ENCODE measurements around the gene MPZL1.

The MPZL1 gene

DNA sequence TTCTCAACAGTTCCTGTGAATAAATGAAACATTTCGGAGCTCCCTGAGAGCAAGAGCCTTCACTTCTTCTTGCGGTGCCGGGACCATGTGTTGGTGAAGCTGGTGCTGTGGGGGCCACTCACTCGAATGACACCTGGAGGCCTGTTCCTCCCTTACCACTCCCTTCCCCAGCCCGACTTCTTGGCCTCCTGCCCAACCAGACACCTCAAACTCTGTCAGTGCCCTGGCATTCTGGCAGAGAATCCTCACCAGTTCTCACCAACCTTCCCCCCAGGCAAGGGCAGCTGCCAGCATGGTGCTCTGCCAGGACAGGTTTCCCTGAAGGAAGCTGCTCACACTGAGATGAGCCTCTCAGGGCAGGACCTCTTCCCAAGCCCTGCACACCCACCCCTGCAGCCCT lies 68.3 kb downstream of the MPZL1 start:
- TF ChIP-seq POLR2AphosphoS5 (IDR thresholded peaks at IDR 0.05; ENCODE audit: low read depth), result no peak
- no peak for TF ChIP-seq GABPA (IDR thresholded peaks at IDR 0.05; ENCODE audit: low read depth)
- TF ChIP-seq REST (IDR thresholded peaks at IDR 0.05; ENCODE audit: insufficient replicate concordance, low read depth), result no peak
- TF ChIP-seq SPI1 (IDR thresholded peaks at IDR 0.05; ENCODE audit: borderline replicate concordance, low read depth), result no peak
- no peak for TF ChIP-seq CTCF (IDR thresholded peaks at IDR 0.05; ENCODE audit: insufficient read depth, low read length)
- Histone ChIP-seq H3K27me3 (ENCODE audit: insufficient read depth, poor library complexity, severe bottlenecking) (no peaks in the 10 kb centered on the region), H3K4me3 (replicated peaks; ENCODE audit: insufficient read depth, low read length) (no peak overlapping the region), H3K27ac (replicated peaks) (no peak overlapping the region)
- DNase-seq (ENCODE audit: low read depth in 1 of 2, low spot score in 1 of 2), result no peak

DNA sequence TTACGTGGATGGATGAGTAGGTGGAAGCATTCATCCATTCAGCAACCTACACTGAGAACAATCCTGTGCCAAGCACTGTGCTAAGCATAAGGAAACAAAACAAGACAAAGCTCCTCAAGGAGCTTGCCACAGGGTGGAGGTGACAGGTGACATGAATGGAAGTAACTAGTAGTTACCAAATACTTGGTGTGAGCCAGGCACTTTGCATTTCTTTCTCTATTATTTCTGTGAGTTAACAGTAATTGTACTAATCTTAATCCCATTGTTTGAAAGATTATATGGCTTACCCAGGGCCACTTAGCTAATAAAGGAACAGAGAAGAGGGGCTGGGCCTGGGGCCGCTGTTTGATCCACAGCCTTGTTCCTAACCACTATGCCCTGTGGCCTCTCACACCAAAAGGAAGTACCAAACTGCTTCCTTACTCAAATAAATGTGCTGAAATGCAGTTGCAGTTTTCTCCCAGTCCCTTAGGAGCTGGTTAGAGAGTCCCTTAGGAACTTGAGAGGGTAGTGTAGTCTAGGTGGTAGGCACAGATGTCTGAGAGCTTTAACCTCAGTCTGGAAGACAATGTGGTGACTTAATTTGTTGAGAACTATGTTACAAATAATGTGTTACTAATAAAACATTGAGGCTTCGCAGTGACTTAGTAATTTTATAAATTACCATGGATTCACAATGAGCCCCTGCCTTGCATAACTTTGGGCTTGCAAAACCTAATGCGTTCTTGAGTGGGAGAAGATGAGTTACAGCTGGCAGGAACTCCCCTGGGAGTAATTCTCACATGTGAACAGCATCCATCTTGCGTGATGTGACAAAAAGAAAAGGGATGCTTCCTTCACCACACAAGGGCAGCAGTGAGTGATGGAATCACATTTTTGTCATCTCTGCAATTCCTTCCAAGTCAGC lies 69.8 kb downstream of the MPZL1 start:
- TF ChIP-seq REST (IDR thresholded peaks at IDR 0.05; ENCODE audit: insufficient replicate concordance, low read depth), result no peak
- TF ChIP-seq SPI1 (IDR thresholded peaks at IDR 0.05; ENCODE audit: borderline replicate concordance, low read depth), result no peak
- TF ChIP-seq POLR2AphosphoS5 (IDR thresholded peaks at IDR 0.05; ENCODE audit: low read depth), result no peak; the same call in 1 of the 2 replicates
- no peak for TF ChIP-seq CTCF (IDR thresholded peaks at IDR 0.05; ENCODE audit: insufficient read depth, low read length)
- TF ChIP-seq GABPA (IDR thresholded peaks at IDR 0.05; ENCODE audit: low read depth), result no peak

DNA sequence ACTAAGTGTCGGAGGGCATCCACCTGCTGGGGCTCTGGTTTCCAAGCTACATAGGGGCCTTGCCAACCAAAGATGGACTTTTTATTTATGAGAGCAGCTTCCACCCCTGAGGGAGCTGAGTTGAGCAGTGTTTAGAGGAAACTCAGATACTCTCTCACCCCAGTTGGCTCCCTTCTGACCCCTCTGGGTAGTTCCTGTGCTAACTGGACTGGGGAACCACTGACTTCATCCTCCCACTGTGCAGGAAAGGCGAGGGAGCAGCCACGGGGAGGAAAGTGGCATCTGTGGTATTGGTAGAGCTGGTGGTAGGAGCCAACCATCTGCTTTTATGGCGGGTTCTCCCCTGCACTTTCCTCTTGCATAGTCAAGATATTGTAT lies 70.4 kb downstream of the MPZL1 start:
- Histone ChIP-seq H3K27me3 (ENCODE audit: insufficient read depth, poor library complexity, severe bottlenecking) (no peaks in the 10 kb centered on the region), H3K4me3 (replicated peaks; ENCODE audit: insufficient read depth, low read length) (no peak overlapping the region), H3K27ac (replicated peaks) (peak overlapping the region; percentile 57; the same call in 1 of the 2 replicates)
- TF ChIP-seq SPI1 (IDR thresholded peaks at IDR 0.05; ENCODE audit: borderline replicate concordance, low read depth), result no peak
- TF ChIP-seq GABPA (IDR thresholded peaks at IDR 0.05; ENCODE audit: low read depth), result no peak
- TF ChIP-seq POLR2AphosphoS5 (IDR thresholded peaks at IDR 0.05; ENCODE audit: low read depth), result no peak
- peak in 1 of 2 experiments; percentile 25 for DNase-seq (ENCODE audit: low read depth in 1 of 2, low spot score in 1 of 2)

More for the DNA sequence above, 69.8 kb downstream of the MPZL1 start:
- peak overlapping the region; percentile 57 for H3K27ac ChIP-seq (replicated peaks)
- peak; percentile 44 to 57 for DNase-seq (ENCODE audit: low read depth in 1 of 2, low spot score in 1 of 2)
- H3K27me3 ChIP-seq (ENCODE audit: insufficient read depth, poor library complexity, severe bottlenecking), result no peaks in the 10 kb centered on the region
- H3K4me3 ChIP-seq (replicated peaks; ENCODE audit: insufficient read depth, low read length), result no peak overlapping the region

DNA sequence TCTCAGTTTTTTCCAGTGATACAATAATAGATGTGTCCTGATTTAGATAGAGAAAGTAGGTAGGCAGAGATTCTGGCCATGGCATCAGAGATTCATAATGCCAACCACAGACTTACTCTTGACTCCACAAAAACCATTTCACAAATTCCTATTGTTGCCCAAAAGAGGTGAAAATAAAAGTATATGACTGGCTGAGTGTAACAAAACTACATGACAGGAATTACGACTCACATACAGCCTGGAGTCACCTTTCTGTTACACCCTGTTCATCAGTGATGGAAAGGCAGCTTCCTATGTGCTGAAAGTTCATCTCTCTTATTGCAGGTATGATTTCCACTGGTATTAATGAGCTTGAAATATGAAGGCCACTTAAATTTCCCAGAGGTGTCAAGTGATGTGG lies 72.3 kb downstream of the MPZL1 start:
- no peak overlapping the region for H3K4me3 ChIP-seq (replicated peaks; ENCODE audit: insufficient read depth, low read length)
- DNase-seq (ENCODE audit: low read depth in 1 of 2, low spot score in 1 of 2), result no peak
- TF ChIP-seq CTCF (IDR thresholded peaks at IDR 0.05; ENCODE audit: insufficient read depth, low read length) (no peak), SPI1 (IDR thresholded peaks at IDR 0.05; ENCODE audit: borderline replicate concordance, low read depth) (no peak), POLR2AphosphoS5 (IDR thresholded peaks at IDR 0.05; ENCODE audit: low read depth) (no peak)
- H3K27ac ChIP-seq (replicated peaks), result no peak overlapping the region
- no peaks in the 10 kb centered on the region for H3K27me3 ChIP-seq (ENCODE audit: insufficient read depth, poor library complexity, severe bottlenecking)

Data from HL-60 (cell line).